ENCODE data around the gene JAZF1. TPM values are rescaled to one million over a fixed set of nuclear protein-coding genes. Genes with fewer than 3 reads are reported as not detected.
"Not testable (repeated sequence)": the region's sequence is repeated elsewhere in the genome, so short reads cannot be mapped to it uniquely, and the experiment has no call there.

Gene JAZF1
- total RNA-seq, 1 experiment from 2014 or later: 0.90 TPM

- Histone ChIP-seq H4K20me1 (ENCODE audit: insufficient read depth) (no peaks in the 10 kb centered on the region), H3F3A (ENCODE audit: insufficient read depth, low read depth) (no peaks in the 10 kb centered on the region), H3K9me2 (ENCODE audit: insufficient read depth) (no peaks in the 10 kb centered on the region), H3K27me3 (ENCODE audit: insufficient read depth, low read depth) (no peaks in the 10 kb centered on the region), H3K9me3 (ENCODE audit: insufficient read depth, low read depth) (no peaks in the 10 kb centered on the region), H3K4me2 (no peak overlapping the region), H2AFZ (no peak overlapping the region), H3K36me3 (ENCODE audit: low read depth) (no peaks in the 10 kb centered on the region), H3K27ac (no peak overlapping the region), H3K4me3 (no peak overlapping the region), H3K79me2 (ENCODE audit: low read depth) (no peaks in the 10 kb centered on the region), H3K4me1 (replicated peaks; ENCODE audit: insufficient read depth) (no peaks in the 10 kb centered on the region)
- CTCF ChIA-PET: no interaction called here
- TF ChIP-seq EZH2 (IDR thresholded peaks at IDR 0.05; ENCODE audit: low read depth) (no peak), CTCF (conservative IDR thresholded peaks at IDR 0.05) (no peak)
- intact Hi-C loops (cut with micrococcal nuclease; ENCODE audit: unreplicated experiment): no loop called here
- POLR2A ChIA-PET (ENCODE audit: unreplicated experiment): interaction anchor here (0.9 kb wide), 1 partner anchor 28 kb away, joined by 4 read pairs; no protein-coding TSS in a partner anchor
- no peak for DNase-seq
- BruUV-seq (replicated peaks): no TSS peak
Observed at GRCh38 chr7:27860800-27861199, 319.8 kb downstream of the JAZF1 start.

GRCh38 chr7:27856703-27857485 is 323.7 kb downstream of the JAZF1 start:
- CTCF ChIA-PET; H3K36me3 ChIP-seq (ENCODE audit: low read depth); POLR2A ChIA-PET (ENCODE audit: unreplicated experiment); H3F3A ChIP-seq (ENCODE audit: insufficient read depth, low read depth); H3K4me2 ChIP-seq; H3K79me2 ChIP-seq (ENCODE audit: low read depth); H3K27me3 ChIP-seq (ENCODE audit: insufficient read depth, low read depth); H3K9me3 ChIP-seq (ENCODE audit: insufficient read depth, low read depth); H3K4me1 ChIP-seq (replicated peaks; ENCODE audit: insufficient read depth); H2AFZ ChIP-seq; intact Hi-C loops (cut with micrococcal nuclease; ENCODE audit: unreplicated experiment); H4K20me1 ChIP-seq (ENCODE audit: insufficient read depth); BruUV-seq (replicated peaks); H3K27ac ChIP-seq; DNase-seq; H3K4me3 ChIP-seq; H3K9me2 ChIP-seq (ENCODE audit: insufficient read depth): not testable (repeated sequence)

- H3K4me2 ChIP-seq: no peak overlapping the region
- no peaks in the 10 kb centered on the region for H3K36me3 ChIP-seq (ENCODE audit: low read depth)
- no peaks in the 10 kb centered on the region for H4K20me1 ChIP-seq (ENCODE audit: insufficient read depth)
- no TSS peak for BruUV-seq (replicated peaks)
- POLR2A ChIA-PET (ENCODE audit: unreplicated experiment): interaction anchor here (0.7 kb wide), 1 partner anchor 1156 kb away, joined by 4 read pairs; no protein-coding TSS in a partner anchor
- intact Hi-C loops (cut with micrococcal nuclease; ENCODE audit: unreplicated experiment): no loop called here
- CTCF ChIA-PET: interaction anchor here (0.6 kb wide), 2 partner anchors 8 to 619 kb away, joined by 6 read pairs; no protein-coding TSS in a partner anchor
- H3K4me1 ChIP-seq (replicated peaks; ENCODE audit: insufficient read depth): no peaks in the 10 kb centered on the region
- no peak overlapping the region for H2AFZ ChIP-seq
- H3K4me3 ChIP-seq: no peak overlapping the region
- no peaks in the 10 kb centered on the region for H3K9me2 ChIP-seq (ENCODE audit: insufficient read depth)
- H3F3A ChIP-seq (ENCODE audit: insufficient read depth, low read depth): no peaks in the 10 kb centered on the region
- no peak overlapping the region for H3K27ac ChIP-seq
- H3K9me3 ChIP-seq (ENCODE audit: insufficient read depth, low read depth): peaks cover 7% of the 10 kb centered on the region; the same call in 1 of the 2 replicates
- TF ChIP-seq CTCF (conservative IDR thresholded peaks at IDR 0.05) (no peak), EZH2 (IDR thresholded peaks at IDR 0.05; ENCODE audit: low read depth) (no peak)
- no peaks in the 10 kb centered on the region for H3K27me3 ChIP-seq (ENCODE audit: insufficient read depth, low read depth)
- no peaks in the 10 kb centered on the region for H3K79me2 ChIP-seq (ENCODE audit: low read depth)
- no peak for DNase-seq
Observed at GRCh38 chr7:27850531-27850930, 330.1 kb downstream of the JAZF1 start.

Measured in PC-9 (cell line).